ENCODE measurements around the gene FOXP1. TPM values are rescaled to one million over a fixed set of nuclear protein-coding genes. Genes with fewer than 3 reads are reported as not detected.
A peak's percentile ranks its signal among the peaks of the same experiment; 100 is the strongest.

Gene FOXP1
- total and polyA plus RNA-seq, 2 of the 13 experiments (the other 11 are each of a cell fraction or from before 2014, with no cell fraction given), result 40.4 to 59.0 TPM

GRCh38 chr3:71191031-71191482 is 392.5 kb downstream of the FOXP1 start (continued):
- TF ChIP-seq GMEB1 (CRISPR knock-in tag; IDR thresholded peaks at IDR 0.05; ENCODE audit: borderline replicate concordance) (no peak), MAFG (CRISPR knock-in tag; IDR thresholded peaks at IDR 0.05) (peak; percentile 66; the same call in 1 of the 2 replicates), FOXA1 (IDR thresholded peaks at IDR 0.05) (no peak), FOXA1 (CRISPR knock-in tag; IDR thresholded peaks at IDR 0.05) (peak; percentile 41; the same call in 1 of the 2 replicates), MAZ (IDR thresholded peaks at IDR 0.05; ENCODE audit: borderline replicate concordance, low read depth, low read length) (no peak), MAZ (CRISPR knock-in tag; IDR thresholded peaks at IDR 0.05; ENCODE audit: low read depth) (no peak), ZNF556 (CRISPR knock-in tag; IDR thresholded peaks at IDR 0.05; ENCODE audit: borderline replicate concordance) (no peak), MAFK (conservative IDR thresholded peaks at IDR 0.05 in 1 of 2, IDR thresholded peaks at IDR 0.05 in 1 of 2; ENCODE audit: low read length in 2 of 2) (peak; percentile 94 to 96), ZNF83 (CRISPR knock-in tag; IDR thresholded peaks at IDR 0.05; ENCODE audit: borderline replicate concordance) (no peak), SOX5 (CRISPR knock-in tag; IDR thresholded peaks at IDR 0.05; ENCODE audit: borderline replicate concordance) (peak; percentile 13; the same call in 1 of the 2 replicates)
- TF ChIP-seq, protein P1, sequence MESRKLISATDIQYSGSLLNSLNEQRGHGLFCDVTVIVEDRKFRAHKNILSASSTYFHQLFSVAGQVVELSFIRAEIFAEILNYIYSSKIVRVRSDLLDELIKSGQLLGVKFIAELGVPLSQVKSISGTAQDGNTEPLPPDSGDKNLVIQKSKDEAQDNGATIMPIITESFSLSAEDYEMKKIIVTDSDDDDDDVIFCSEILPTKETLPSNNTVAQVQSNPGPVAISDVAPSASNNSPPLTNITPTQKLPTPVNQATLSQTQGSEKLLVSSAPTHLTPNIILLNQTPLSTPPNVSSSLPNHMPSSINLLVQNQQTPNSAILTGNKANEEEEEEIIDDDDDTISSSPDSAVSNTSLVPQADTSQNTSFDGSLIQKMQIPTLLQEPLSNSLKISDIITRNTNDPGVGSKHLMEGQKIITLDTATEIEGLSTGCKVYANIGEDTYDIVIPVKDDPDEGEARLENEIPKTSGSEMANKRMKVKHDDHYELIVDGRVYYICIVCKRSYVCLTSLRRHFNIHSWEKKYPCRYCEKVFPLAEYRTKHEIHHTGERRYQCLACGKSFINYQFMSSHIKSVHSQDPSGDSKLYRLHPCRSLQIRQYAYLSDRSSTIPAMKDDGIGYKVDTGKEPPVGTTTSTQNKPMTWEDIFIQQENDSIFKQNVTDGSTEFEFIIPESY (CRISPR knock-in tag; IDR thresholded peaks at IDR 0.05), result peak; percentile 40; the same call in 1 of the 2 replicates
